AG08395 (cell line): ENCODE measurements around the gene SPSB1.

Experiments used
- DNase-seq: peaks from one replicate; pipeline ENCODE4 v3.0.0; 2012; ENCODE audit warnings: mixed read lengths, low spot score

Gene SPSB1

DNA sequence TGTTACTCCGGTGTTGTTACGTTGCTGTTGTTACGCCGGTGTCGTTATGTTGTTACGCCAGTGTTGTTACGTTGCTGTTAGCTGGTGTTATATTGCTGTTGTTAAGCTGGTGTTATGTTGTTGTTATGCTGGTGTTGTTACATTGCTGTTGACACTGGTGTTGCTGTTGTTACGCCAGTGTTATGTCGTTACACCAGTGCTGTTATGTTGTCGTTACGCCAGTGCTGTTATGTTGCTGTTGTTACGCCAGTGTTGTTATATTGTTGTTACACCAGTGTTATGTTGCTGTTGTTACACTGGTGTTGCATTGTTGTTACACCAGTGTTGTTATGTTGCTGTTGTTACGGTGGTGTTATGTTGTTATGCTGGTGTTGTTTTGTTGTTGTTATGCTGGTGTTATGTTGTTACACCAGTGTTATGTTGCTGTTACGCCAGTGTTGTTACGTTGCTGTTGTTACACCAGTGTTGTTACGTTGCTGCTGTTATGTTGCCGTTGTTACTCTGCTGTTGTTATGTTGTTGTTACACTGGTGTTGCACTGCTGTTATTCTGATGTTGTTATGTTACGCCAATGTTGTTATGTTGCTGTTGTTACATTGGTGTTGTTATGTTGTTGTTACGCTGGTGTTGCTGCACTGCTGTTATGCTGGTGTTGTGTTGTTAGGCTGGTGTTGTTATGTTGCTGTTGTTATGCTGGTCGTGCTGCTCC is 32.5 kb upstream of the SPSB1 start:
- no peak for DNase-seq

DNA sequence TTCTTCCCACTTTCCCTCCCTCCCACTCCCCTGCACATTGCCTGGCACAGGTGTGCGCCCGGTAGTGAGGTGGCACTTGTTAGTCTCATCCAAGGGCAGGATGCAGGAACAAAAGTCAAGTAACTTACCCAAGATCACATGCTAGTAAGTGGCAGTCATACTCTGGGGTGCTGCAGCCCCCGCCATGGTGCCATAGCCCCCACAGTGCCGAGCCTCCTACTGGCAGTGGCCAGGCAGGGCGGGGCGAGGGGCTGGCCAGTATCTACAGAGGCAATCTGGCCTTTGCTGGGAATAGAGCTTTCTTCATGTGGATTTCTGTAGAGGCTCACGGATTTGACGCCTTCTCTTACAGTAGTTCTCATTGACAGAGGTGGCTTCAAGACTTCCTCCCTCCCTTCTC is 31.2 kb upstream of the SPSB1 start:
- no peak for DNase-seq

DNA sequence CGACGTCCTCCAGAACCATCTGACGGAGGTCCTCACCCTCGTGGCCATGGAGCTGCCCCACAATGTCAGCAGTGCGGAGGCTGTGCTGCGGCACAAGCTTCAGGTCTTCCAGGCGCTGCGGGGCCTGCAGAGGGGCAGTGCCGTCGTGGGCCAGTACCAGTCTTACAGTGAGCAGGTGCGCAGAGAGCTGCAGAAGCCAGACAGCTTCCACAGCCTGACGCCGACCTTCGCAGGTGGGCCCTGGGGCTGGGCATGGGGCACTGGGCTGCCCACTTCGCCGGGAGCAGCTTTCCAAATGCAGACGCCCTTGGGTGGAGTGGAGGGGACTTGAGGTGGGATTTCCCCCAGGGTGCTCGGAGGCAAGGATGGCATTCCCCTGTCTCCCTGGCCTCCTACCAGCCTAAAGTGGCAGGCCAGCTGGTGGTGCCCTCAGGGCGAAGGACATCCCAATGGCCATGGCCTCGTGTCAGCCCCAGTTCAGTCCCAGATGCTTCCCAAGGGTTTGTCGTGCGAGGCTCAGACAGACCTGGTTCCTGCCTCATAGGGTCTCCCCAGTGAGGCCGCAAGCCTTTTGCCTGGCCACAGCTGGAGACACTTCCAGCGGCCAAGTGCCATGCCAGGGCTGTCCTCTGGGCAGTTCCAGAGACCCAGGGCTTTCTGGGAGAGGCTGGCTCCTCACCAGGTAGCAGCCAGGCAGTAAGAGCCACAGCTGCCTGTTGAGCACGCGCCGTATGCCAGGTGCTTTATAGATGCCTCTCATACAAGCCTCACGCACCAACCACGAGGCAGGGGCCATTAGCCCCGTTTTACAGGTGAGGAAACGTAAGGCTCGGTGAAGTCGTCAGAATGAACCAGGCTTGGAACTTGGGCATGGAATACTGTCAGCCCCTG is 30.4 kb upstream of the SPSB1 start:
- DNase-seq = no peak

DNA sequence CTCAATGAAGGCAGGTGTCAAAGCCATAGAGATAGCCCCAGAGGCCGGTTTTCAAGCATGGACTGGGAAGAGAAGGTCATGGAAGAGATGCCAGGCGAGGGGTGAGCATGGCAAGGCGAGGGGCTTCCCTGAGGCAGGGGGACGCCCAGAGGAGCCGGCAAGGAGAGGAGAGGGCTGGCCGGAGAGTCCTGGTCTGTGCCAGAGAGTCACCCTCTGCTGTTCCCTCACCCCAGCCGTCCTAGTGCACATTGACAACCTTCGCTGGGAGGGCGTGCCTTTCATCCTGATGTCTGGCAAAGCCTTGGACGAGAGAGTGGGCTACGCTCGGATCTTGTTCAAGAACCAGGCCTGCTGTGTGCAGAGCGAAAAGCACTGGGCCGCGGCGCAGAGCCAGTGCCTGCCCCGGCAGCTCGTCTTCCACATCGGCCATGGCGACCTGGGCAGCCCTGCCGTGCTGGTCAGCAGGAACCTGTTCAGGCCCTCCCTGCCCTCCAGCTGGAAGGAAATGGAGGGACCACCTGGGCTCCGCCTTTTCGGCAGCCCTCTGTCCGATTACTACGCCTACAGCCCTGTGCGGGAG is 29.3 kb upstream of the SPSB1 start:
- no peak for DNase-seq

DNA sequence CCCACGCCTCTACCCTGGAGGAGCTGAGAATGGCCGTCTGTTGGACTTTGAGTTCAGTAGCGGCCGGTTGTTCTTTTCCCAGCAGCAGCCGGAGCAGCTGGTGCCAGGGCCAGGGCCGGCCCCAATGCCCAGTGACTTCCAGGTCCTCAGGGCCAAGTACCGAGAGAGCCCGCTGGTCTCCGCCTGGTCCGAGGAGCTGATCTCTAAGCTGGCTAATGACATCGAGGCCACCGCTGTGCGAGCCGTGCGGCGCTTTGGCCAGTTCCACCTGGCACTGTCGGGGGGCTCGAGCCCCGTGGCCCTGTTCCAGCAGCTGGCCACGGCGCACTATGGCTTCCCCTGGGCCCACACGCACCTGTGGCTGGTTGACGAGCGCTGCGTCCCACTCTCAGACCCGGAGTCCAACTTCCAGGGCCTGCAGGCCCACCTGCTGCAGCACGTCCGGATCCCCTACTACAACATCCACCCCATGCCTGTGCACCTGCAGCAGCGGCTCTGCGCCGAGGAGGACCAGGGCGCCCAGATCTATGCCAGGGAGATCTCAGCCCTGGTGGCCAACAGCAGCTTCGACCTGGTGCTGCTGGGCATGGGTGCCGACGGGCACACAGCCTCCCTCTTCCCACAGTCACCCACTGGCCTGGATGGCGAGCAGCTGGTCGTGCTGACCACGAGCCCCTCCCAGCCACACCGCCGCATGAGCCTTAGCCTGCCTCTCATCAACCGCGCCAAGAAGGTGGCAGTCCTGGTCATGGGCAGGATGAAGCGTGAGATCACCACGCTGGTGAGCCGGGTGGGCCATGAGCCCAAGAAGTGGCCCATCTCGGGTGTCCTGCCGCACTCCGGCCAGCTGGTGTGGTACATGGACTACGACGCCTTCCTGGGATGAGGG is 28.5 kb upstream of the SPSB1 start:
- DNase-seq = no peak

DNA sequence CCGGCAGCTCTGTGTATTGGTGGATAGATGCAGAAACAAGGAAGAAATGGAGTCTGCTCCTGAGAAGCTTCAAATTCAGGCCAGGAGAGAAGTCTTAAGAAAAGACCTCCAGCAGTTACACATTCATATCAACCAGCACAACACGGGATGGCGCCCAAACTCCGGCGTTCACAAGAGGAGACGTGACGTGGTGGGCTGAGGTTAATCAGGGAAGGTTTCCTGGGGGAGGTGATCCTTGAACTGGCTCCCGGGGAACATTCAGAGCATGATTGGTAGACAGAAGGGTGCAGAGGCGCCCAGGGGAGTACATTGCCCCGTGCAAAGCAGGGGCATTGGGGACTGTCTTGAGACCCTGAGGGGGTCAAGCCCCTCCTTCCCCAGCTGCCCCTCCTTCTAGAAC is 27.7 kb upstream of the SPSB1 start:
- DNase-seq = no peak

DNA sequence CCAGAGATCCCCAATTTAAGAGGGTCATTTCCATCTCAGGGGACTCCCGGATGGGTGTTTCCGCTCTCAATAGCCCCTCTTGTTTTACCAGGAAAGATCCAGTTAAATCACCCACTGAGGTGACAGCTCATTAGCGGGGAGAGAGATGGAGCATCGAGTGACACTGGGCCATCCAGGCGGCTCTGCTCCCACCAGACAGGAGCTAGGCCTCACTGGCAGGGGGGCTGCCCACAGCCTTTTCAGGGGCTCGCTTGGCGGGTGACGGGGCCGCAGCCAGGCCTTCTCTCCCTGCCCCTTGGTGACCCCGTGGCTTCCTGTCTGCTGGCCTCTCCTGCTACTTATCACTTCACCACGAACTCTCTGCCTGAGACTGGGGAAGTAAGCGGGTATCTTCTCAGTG is 26.7 kb upstream of the SPSB1 start:
- DNase-seq = no peak

DNA sequence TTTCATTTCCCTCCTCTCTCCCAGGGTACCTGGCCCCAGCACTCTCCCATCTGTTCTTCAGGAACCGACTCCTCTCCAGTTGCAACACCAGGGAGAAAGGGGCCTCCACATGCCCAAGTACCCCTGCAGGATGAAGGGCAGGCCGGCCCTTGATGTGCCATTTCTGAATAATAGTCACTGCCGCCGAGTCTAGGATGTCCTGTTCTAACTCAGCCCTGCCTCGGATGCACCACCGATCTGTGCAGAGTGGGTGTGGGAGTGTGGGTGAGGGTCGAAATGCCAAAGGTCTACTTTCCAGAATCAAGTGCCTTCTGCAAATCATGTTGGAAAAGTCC is 25.4 kb upstream of the SPSB1 start:
- DNase-seq = no peak

DNA sequence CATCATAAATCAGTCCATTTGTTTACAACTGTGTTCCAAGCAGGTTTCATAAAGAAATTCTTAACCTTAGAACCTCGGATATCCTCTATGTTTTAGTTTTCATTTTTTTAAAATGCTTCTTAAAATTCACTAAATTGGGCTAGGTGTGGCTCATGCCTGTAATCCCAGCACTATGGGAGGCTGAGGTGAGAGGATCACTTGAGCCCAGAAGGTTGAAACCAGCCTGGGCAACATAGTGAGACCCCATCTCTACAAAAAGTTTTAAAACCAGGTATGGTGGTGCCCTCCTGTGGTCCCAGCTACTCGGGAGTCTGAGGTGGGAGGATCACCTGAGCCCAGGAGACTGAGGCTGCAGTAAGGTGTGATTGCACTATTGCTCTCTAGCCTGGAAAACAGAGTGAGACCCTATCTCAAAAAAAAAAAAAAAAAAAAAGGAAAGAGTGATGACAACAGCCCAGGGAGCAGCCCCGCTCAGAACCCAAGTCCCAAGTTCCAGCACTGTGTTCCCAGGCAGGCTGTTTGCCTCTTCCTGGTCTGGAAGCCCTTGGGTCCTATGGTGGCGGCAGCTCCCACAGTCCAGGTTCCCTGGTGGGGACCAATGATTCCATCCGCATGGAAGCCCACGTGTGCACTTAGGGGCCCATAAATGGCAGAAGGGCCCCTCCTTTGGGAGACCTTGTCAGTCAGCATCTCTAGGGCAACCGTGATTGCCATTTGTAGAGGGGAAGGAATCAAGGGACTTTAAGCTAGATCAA is 24.7 kb upstream of the SPSB1 start:
- no peak for DNase-seq

DNA sequence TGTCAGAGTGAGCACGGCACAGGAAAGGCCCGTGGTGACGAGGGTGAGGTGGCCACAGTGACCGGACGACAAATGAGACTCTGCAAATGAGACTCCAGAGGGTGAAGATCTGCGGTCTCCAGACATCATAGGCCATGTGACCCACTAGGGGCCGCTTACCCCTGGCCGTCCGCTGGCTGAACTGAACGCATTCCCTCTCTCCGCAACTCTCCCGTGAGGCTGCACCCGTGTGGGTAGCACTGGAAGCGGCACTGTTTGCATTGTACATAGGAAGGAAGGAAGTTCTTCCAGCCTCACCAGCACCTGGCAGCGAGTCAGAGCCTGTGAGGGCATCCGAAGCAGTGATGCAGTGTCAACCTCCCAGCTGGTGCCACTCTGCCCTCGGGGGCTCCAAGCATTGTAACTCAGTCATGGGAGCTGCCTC is 23.6 kb upstream of the SPSB1 start:
- no peak for DNase-seq

DNA sequence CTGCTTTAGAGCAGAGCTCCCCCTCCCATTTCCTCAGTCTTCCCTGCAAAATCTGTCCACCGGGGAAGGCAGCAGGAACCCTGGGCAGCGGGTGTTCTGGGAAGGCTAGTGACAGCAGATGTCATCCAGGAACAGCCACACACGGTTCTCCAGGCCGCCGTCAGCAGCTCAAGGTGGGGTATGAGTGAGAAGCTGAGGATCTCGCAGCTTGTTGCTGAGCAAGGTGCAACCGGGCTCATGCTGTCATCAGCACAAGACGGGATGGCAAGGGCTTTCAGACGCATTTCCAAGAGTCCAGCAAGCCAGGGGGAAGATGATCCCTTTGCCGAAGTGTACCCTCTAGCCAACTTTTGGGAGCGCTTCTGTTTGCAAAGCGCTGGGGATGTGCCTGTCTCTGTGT is 23.0 kb upstream of the SPSB1 start:
- no peak for DNase-seq

DNA sequence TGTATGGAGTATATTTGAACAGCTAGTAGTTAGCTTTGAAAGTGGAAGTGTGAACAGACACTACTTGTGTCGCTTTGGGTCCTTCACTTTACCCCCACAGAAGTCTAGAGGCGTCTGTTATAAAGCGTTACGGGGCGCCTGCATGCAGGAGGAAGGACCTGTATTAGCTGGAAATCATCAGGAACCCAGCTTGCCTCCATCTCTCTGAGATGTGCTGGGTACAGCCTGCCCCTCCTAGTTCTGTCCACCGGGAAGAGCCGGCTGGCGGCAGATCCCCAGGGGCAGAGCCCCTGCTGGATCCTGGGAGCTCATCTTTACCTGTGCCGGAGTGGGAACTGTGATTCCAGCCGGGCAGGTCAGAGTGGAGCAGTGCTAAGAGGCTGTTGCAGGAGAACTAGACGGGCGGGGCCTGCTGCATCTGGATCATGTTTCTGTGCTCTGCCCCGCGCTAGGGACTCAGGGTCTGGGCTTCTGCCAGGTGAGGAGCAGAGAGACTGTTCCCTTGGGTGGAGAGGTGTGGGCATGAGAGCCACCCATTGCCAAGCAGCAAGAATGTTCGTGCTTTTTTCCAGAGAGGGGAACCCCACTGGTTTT is 22.3 kb upstream of the SPSB1 start:
- no peak for DNase-seq

DNA sequence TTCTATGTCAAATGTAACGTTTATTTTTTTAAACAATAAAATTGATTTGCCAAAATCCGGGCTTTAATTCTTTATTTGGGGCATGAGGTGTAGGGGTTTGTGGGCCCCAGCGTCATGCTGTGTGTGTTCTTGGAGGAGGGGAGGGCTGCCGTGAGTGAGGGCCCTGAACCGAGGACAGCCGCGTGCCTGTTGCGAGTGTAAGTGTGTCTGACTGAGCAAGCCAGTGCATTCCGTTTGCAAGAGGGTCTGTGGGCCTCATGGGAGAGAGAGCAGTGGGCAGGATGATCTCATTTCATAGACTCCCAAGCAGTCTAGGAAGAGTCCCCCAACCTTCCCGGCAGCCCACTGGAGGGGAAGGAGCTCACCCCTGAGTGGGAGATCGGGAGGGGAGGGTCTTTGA is 21.4 kb upstream of the SPSB1 start:
- DNase-seq = no peak

DNA sequence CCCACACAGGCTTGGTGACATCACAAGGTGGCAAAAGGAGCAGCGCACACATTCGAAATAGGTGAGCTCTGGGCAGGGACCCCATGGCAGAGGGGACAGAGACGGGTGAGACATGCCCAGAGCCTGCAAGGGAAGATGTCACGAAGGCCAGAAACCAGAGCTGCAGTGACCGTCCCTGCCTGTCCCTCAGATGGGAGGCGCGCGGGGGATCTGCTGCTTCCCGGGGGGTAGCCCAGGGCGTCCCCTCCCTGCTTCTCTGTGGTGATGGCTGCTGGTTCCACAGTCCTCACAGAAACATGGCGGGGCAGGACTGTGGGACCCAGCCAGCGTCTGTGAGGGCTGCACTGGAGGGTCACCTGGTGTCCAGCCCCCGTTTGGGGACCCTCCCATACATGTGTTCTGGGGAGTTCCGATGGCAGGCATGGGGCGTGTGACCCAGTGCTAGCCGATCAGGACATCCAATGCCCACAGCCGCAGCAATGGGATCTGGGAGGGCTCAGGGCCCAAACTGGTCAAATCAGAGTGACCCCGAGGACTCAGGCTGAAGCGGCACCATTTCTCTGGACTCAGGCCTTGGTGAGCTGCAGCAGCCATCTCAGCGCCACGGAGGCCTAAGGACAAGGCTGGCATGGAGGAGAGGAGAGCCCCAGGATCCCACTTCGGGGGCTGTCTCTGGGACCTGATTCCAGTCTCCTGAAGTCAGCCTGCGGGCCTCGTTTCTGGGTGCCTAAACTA is 20.7 kb upstream of the SPSB1 start:
- DNase-seq = no peak

DNA sequence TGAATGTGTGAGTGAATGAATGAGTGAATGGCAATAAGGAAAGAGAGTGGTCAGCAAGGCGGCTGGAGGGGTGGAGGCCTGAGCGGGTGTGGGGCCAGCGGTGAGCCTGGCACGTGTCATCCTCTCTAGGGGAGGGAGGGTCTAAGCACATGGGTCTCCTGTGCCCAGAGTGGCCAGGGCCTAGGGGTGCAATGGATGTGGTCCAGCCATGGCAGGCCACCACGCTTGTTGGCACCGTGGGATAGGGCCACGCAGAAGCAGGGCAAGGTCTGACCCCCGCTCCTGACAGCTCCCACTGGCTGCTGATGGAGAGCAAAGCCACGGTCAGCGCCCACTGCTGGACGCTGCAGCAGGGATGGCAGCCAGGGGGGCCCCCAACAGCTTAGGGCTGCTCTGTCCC is 19.5 kb upstream of the SPSB1 start:
- no peak for DNase-seq

DNA sequence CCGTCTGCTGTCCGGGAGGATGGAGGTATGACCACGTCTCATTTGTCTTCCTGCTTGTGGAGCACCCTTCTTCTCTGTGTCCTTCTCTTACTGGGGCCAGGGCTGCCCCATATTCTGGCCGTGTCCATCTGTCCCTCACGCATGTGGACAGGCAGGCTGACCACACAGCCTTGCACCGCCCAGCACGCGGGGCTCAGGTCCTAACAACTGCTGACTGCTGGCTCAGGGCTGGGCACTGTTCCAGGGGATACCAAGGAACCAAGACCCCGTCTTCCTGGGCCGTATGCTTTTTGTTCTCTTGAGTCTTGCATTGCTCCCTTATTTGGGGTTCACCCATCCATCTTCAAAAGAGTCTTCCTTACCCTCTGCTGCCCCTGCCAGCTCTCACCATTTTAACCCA is 17.5 kb upstream of the SPSB1 start:
- DNase-seq = no peak

DNA sequence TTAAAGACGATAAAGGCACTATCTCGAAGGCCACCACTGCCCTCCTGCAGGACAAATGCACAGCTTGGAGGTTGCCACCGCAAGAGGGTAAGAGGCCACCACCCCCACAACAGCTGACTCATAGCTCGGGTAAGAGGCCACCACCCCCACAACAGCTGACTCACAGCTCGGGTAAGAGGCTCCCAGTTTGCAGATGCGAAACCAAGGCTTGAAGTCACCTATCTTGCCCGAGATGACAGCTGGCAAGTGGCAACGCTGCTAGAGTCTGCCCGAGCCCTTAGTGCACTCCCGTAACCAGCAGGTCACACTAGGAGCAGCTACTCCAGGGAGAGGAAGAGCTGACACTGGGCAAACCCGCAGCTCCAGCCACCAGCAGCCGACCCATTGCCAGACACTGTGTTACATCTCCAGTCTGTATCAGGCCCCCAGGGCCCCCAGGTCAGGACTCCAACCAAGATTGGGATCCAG is 17.1 kb upstream of the SPSB1 start:
- DNase-seq = peak; percentile 94

DNA sequence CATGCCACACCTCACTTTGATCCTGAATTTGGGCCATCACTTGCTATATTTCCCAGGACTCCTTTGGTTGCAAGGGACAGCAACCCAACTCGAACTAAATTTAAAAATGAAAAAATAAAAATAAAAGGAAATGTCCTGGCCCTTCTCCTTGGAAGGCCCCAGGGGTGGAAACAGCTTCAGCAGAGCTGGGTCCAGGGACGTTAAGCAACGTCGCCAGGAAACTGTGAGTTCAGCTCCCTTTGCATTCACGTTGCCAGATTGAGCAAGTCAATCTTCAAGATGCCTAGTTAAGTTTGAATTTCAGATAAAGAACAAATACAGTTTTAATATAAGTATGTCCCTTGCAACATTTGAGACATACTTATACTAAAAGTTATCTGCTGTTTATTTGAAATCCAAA is 14.6 kb upstream of the SPSB1 start:
- no peak for DNase-seq

DNA sequence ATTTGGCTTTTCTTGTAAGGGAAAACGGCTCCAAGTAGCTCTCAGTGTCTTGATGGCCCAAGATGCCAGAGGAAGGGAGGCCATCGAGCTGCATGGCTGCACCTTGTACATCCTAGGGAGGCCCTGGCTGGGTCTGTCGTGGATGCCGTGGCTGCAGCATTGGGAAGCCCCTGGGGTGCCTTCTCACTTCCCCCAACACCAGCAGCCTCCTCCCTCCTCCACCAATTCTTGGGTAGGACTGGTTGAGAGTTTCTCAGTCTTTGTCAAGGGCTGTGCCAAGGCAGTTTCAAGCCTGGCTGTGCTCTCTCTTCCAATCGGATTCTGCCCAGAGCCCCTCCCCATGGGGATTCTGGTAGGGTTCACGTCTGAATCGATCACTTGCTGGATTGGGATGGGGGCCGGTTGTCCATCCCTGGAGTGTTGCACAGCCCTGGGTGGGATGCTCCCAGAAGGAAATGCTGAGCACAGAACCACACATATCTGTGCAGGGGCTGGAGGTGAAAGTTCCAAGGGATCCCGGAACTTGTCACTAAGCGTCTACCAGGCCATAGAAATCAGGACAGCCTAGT is 14.0 kb upstream of the SPSB1 start:
- DNase-seq = no peak
